Stimulated activated CD8-positive, alpha-beta memory T cell treated with anti-CD3 and anti-CD28 coated beads, Interleukin-7, amount 100 ng/mL, for 48 hours (primary cell): ENCODE results near the gene PRR14.

ENCODE experiments used
- DNase-seq, 2 donors: peaks; one replicate each; pipeline ENCODE4 v3.0.0-alpha.2; 2020; ENCODE audit warnings: low read depth in 1 of 2; ENCODE audit errors: extremely low read depth in 1 of 2

The PRR14 gene

DNA sequence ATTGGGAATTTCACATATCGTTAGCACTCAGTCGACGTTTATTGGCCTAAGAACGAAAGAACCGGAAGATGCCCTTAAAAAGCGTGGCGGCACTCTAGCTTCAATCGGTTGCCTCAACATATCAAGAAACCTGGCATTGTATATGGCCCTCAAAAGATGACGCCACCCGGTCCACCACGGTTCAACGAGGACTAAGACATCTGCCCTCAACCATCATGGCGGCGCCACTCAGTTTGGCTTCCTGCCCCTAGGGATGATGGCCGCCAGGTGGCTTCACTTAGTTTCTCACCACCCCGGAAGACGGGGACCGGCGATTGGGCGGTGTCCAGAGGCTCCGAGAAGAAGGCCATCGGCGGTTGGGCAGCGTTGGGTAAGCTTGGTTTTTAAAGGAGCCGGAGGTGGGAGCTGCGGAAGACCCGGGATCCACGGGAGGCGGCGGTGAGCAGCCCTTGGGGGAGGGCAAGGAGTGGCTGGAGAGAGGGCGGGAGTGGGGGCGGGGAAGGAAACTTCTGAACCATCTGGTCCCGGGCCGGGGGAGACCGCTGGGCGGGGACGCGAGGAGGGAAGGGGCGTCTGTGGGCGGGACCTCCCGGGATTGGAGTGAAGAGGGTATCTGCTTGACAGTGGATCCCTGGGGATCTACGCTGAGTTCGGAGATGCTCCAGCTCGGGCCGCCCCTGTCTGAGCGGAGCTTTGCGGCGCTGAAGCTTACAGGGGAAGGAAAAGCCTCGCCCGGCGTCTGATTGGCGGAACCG is at the start of gene PRR14:
TSS of gene PRR14 (plus strand) at position 592 of the 755 bp plus-strand sequence. CDS start 686 bp downstream, outside the sequence.
- peak; percentile 96 to 99 for DNase-seq

- DNase-seq = no peak
These were observed 48.8 kb upstream of the PRR14 start for GRCh38 chr16:30601966-30602365.

- no peak for DNase-seq
These were observed 48.0 kb upstream of the PRR14 start for GRCh38 chr16:30602616-30603277.

DNA sequence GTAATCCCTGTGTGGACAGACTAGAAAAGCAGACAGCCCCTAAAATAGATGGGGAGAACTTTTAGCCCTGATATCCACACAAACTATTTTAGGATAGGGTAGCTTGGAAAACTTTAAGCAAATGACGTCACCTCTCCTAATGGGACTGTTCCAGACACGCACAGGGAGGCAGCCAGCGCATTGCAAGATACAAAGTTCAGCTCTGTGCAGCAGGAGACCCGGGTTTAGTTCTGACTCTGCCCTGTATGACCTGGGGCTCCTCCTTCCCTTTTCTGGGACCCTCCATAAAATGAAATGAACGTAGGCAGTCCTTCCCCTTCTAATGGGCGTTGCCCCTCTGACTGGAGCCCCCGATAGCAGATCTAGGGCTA is 46.8 kb upstream of the PRR14 start:
- DNase-seq = no peak

- no peak for DNase-seq
These were observed 46.3 kb upstream of the PRR14 start for GRCh38 chr16:30604316-30604947.

GRCh38 chr16:30605158-30605557 is 45.6 kb upstream of the PRR14 start:
- no peak for DNase-seq

DNA sequence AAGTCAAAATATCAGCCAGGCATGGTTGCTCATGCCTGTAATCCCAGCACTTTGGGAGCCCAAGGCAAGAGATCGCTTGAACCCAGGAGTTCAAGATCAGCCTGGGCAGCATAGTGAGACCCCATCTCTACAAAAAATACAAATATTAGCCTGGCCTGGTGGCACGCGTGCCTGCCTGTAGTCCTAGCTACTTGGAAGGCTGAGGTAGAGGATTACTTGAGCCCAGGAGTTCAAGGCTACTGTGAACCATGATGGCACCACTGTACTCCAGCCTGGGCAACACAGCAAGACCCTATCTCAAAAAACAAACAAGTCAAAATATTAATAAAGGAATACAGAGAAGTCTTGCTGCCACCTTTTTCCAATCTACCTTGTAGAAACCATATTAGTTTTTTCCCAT is 44.8 kb upstream of the PRR14 start:
- no peak for DNase-seq

GRCh38 chr16:30609002-30609925 is 41.5 kb upstream of the PRR14 start:
- peak in 1 of 2 donors; percentile 19 for DNase-seq

GRCh38 chr16:30609926-30610839 is 40.6 kb upstream of the PRR14 start, which contains the start of gene ZNF689:
Gene ZNF689, minus strand, starts transcription at chr16:30610389. Its CDS starts 348 bp downstream, at chr16:30610041.
- peak; percentile 83 to 89 for DNase-seq

GRCh38 chr16:30615358-30616091 is 35.2 kb upstream of the PRR14 start:
- peak; percentile 49 to 82 for DNase-seq

DNA sequence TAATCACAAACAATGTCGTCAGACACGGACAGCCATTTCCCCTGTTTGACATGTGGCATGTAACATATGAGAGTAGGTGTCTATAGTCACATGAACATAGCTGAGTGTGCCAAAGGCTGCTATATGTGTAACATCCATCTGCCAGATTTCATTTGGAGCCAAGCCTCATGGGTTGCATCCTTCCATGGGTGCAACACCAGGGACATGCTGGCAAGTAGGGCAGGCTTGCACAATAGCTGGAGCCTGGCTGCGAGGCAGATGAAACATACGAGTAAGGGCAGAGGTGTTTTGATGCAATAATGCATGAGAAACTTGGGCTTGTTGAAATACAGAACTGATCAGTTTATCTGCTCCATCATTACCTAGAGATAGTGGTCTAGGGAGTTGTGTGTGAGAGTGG is 31.6 kb upstream of the PRR14 start:
- DNase-seq = no peak

DNA sequence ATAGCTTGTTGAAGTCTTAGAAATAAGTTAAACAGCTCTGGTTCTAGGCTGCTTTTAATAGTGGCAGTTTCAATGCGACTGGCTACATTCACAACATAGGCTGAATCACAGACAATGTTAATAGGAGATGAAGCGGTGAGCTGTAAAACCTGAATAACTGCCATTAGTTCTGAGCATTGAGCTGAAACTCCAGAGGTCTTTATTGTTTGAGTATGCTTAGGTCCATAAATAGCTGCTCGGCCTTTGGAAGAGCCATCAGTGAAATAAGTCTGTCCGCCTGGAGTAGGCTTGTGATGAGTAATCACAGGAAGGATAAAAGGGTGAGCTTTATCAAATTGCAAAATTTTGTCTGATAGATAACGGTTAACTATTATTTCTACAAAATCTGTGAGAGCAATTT is 31.1 kb upstream of the PRR14 start:
- DNase-seq = no peak

- DNase-seq = no peak
These were observed 30.6 kb upstream of the PRR14 start for GRCh38 chr16:30620169-30620568.

- no peak for DNase-seq
These were observed 29.0 kb upstream of the PRR14 start for GRCh38 chr16:30621765-30622164.

DNA sequence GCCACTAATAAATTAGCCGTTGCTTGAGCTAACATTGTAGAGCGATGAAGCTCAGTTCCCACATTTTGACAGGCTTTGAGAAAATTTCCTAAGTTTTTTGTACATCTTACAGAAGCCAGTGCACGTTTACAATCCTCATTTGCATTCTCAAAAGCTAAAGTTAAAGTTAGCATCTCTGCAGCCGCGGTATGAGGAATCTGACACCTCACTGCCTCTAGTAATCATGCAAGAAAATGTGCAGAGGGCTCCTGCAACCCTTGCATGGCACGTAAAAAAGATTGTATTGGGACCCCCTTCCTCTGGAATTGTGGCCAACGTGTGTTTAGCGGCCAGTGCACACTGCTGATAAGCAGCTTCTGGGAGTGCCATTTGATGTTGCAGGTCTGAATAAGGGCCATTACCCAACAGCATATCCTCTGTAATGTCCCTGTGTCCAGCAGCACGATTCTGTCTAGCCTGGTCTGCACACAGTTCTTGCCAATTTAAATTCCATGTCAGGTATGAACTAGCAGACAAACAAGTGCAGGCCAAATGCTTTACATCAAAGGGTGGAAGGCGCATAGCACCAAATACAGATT is 28.2 kb upstream of the PRR14 start:
- no peak for DNase-seq

- no peak for DNase-seq
These were observed 27.1 kb upstream of the PRR14 start for GRCh38 chr16:30623536-30624283.

DNA sequence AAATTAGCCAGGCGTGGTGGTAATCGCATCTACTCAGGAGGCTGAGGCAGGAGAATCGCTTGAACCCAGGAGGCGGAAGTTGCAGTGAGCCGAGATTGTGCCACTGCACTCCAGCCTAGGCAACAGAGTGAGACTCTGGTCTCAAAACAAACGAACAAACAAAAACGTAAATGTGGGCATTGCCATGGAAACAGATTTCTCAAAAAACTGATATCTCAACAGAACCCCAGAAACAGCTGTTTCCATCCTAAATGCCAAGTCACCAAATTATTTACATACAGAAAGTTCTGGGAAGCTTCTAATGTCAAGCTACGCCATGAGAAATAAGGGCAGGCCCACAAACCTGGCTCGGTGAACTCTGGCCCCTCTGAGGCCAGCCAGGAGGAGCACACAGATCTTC is 24.5 kb upstream of the PRR14 start:
- DNase-seq = no peak
